B cell (primary cell): Measurements from ENCODE around the gene ZBTB34. TPM values are rescaled to one million over a fixed set of nuclear protein-coding genes. Genes with fewer than 3 reads are reported as not detected.

Experiments
- ATAC-seq: fragments of 200-7000 bp; cut with Tn5 transposase; one replicate; pipeline ENCODE4 v1.10.0; 2021; ENCODE audit warnings: low read depth, mild to moderate bottlenecking, moderate number of reproducible peaks, moderate library complexity
- CTCF ChIA-PET: fragments of 350-600 bp; sonication (Branson Sonifier 250); formaldehyde crosslinking; loops from one replicate; lab custom pipeline; 2021; ENCODE audit warnings: antibody characterized with exemption, inconsistent platforms; lab: Charles Lee
- POLR2A ChIA-PET: fragments of 350-600 bp; sonication (Branson Sonifier 250); formaldehyde crosslinking; loops from one replicate; lab custom pipeline; 2021; ENCODE audit warnings: antibody characterized with exemption; lab: Charles Lee
- DNase-seq: peaks from one replicate; pipeline ENCODE4 v3.0.0; 2013
- H2AFZ ChIP-seq: 2 replicates; pipeline ENCODE4 v1.6.1; 2012; ENCODE audit warnings: mild to moderate bottlenecking, low read depth, low read length; ENCODE audit not compliant: insufficient read depth, poor library complexity, severe bottlenecking
- H3K27ac ChIP-seq, 2 donors: 1 replicate in 1 of 2; 2 replicates in 1 of 2; pipeline ENCODE4 v1.5.1; 2012 to 2013; ENCODE audit warnings: low read length in 2 of 2, mild to moderate bottlenecking in 2 of 2, moderate library complexity in 1 of 2
- H3K27me3 ChIP-seq, 4 experiments: fragments of 200-600 bp in 1 of 4; sonication (generic) in 1 of 4; replicated peaks in 1 of 4; 1 replicate in 2 of 4; 2 replicates in 2 of 4; pipeline versions ENCODE4 v1.6.1 to v1.7.0; 2013 to 2016; ENCODE audit warnings: low read length in 3 of 4, mild to moderate bottlenecking in 2 of 4, mixed read lengths in 1 of 4, moderate library complexity in 1 of 4; ENCODE audit not compliant: insufficient read depth in 4 of 4, control insufficient read depth in 3 of 4; ENCODE audit errors: control extremely low read depth in 1 of 4
- H3K36me3 ChIP-seq, 2 experiments: replicated peaks in 1 of 2; 1 replicate in 1 of 2; 2 replicates in 1 of 2; pipeline versions ENCODE4 v1.6.1 to v1.7.1; 2013; ENCODE audit warnings: low read length in 1 of 2; ENCODE audit not compliant: insufficient read depth in 2 of 2, control insufficient read depth in 1 of 2; ENCODE audit errors: control extremely low read depth in 1 of 2, extremely low read depth in 1 of 2
- H3K4me1 ChIP-seq, 2 donors: fragments of 200-600 bp in 1 of 2; sonication (generic) in 1 of 2; 1 replicate in 1 of 2; 2 replicates in 1 of 2; pipeline versions ENCODE4 v1.5.1 to v1.6.1; 2013 to 2017; ENCODE audit warnings: low read length in 2 of 2; ENCODE audit not compliant: control insufficient read depth in 2 of 2, insufficient read depth in 2 of 2
- H3K4me2 ChIP-seq: replicated peaks from 2 replicates; pipeline ENCODE3; 2012; ENCODE audit warnings: mild to moderate bottlenecking, low read depth, low read length; ENCODE audit not compliant: poor library complexity, severe bottlenecking
- H3K4me3 ChIP-seq, 5 experiments: fragments of 200-600 bp in 1 of 5; sonication (generic) in 1 of 5; 1 replicate in 3 of 5; 2 replicates in 2 of 5; pipeline versions ENCODE4 v1.5.1 to v1.7.0; 2011 to 2016; ENCODE audit warnings: low read length in 4 of 5, mild to moderate bottlenecking in 4 of 5, low read depth in 2 of 5, control low read depth in 1 of 5, moderate library complexity in 1 of 5; ENCODE audit not compliant: insufficient read depth in 1 of 5; ENCODE audit errors: control extremely low read depth in 1 of 5, extremely low read depth in 1 of 5
- H3K79me2 ChIP-seq: fragments of 200-600 bp; sonication (generic); one replicate; pipeline ENCODE4 v1.6.0; 2016; ENCODE audit warnings: low read length; ENCODE audit not compliant: control insufficient read depth, insufficient read depth
- H3K9ac ChIP-seq: fragments of 200-600 bp; sonication (generic); 2 replicates; pipeline ENCODE4 v1.6.1; 2017; ENCODE audit warnings: mild to moderate bottlenecking, low read length, moderate library complexity
- H3K9me3 ChIP-seq, 3 donors: one replicate each; pipeline versions ENCODE4 v1.6.1 to v1.7.1; 2013; ENCODE audit warnings: low read length in 2 of 3; ENCODE audit not compliant: control insufficient read depth in 2 of 3, insufficient read depth in 1 of 3; ENCODE audit errors: control extremely low read depth in 1 of 3
- H4K20me1 ChIP-seq: 2 replicates; pipeline ENCODE4 v1.6.0; 2012; ENCODE audit warnings: mild to moderate bottlenecking, low read length; ENCODE audit not compliant: insufficient read depth, control insufficient read depth, poor library complexity, severe bottlenecking
- H3K27ac Mint-ChIP-seq: one replicate; pipeline ENCODE4 v1.8.0; 2021; ENCODE audit warnings: mixed read lengths
- H3K27me3 Mint-ChIP-seq: one replicate; pipeline ENCODE4 v1.8.0; 2021; ENCODE audit warnings: mixed read lengths
- H3K4me1 Mint-ChIP-seq: one replicate; pipeline ENCODE4 v1.8.0; 2021; ENCODE audit warnings: mixed read lengths
- H3K4me3 Mint-ChIP-seq: one replicate; pipeline ENCODE4 v1.8.0; 2021; ENCODE audit warnings: mixed read lengths
- H3K9me3 Mint-ChIP-seq: one replicate; pipeline ENCODE4 v1.8.0; 2022; ENCODE audit warnings: mixed read lengths; ENCODE audit not compliant: insufficient read depth
- CTCF ChIP-seq: fragments of 200-600 bp; IDR thresholded peaks from one replicate; pipeline ENCODE4 v1.8.0; 2022; ENCODE audit warnings: antibody characterized with exemption, mild to moderate bottlenecking
- EZH2 ChIP-seq: IDR thresholded peaks from 2 replicates; pipeline ENCODE4 v1.6.1; 2012; ENCODE audit warnings: borderline replicate concordance, low read depth, mild to moderate bottlenecking, moderate library complexity, low read length; ENCODE audit not compliant: insufficient read depth, poor library complexity, severe bottlenecking
- WGBS: methylation state at CpG from one replicate; pipeline ENCODE4 v1.1.5; 2013; ENCODE audit warnings: missing lambda C conversion rate; ENCODE audit not compliant: insufficient coverage; 5-methylcytosine and 5-hydroxymethylcytosine counted together
- intact Hi-C: fragments of 100-400 bp; cut with micrococcal nuclease; formaldehyde crosslinking; loops from one replicate; pipeline ENCODE4 v1.10.0; 2022
- polyA plus RNA-seq: library from polyadenylated mRNA; depleted of rRNA; stranded (reverse); fragments of >200 nt; gene quantifications from 2 replicates; pipeline ENCODE4 v1.2.3, GENCODE V29; 2012
- total RNA-seq, 2 donors: library from RNA; stranded (reverse); fragments of 120-200 nt in 1 of 2; gene quantifications; 1 replicate in 1 of 2; 2 replicates in 1 of 2; pipeline versions ENCODE4 v1.2.3 to v1.2.4, GENCODE V29; 2013 to 2022

Gene ZBTB34
- total and polyA plus RNA-seq, 2 donors (not counting 1 experiment from before 2014, with no cell fraction given) = 3.8 to 12.1 TPM

DNA sequence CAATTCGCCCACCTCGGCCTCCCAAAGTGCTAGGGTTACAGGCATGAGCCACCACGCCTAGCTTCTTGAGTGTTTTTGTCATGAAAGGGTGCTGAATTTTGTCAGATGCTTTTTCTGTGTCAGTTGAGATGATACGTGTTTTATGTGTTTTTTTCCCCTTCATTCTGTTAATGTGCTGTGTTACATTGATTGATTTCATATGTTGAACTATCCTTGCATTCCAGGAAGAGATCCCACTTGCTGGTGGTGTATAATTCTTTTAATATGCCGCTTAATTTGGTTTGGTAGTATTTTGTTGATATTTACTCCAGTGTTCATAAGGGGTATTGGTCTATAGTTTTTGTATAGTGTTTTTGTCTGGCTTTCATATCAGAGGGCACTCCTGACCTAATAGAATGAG is 42.0 kb upstream of the ZBTB34 start:
- Histone ChIP-seq H3K27me3 (no peaks in the 10 kb centered on the region), H3K36me3 (peaks cover 12 to 48% of the 10 kb centered on the region in 2 experiments), H3K9me3 (peaks cover 9 to 34% (median 31%) of the 10 kb centered on the region in 3 donors), H3K4me3 (no peak overlapping the region), H3K9ac (no peak overlapping the region), H2AFZ (no peak overlapping the region), H3K79me2 (peaks cover 71% of the 10 kb centered on the region), H3K4me1 (peaks cover 0 to 5% of the 10 kb centered on the region in 2 donors), H3K4me2 (no peak overlapping the region), H3K27ac (no peak overlapping the region), H4K20me1 (peaks cover 11% of the 10 kb centered on the region)
- ChIA-PET CTCF (no interaction called here), POLR2A (no interaction called here)
- ATAC-seq = no peak
- no peak for TF ChIP-seq CTCF
- TF ChIP-seq EZH2 = no peak
- intact Hi-C loops = no loop called here
- no peak overlapping the region for H3K27ac Mint-ChIP-seq
- H3K4me3 Mint-ChIP-seq = no peak overlapping the region
- H3K9me3 Mint-ChIP-seq = peaks cover 26% of the 10 kb centered on the region
- 100% methylated on average over 4 of the region's 5 CpGs for WGBS
- peaks cover 12% of the 10 kb centered on the region for H3K4me1 Mint-ChIP-seq
- no peaks in the 10 kb centered on the region for H3K27me3 Mint-ChIP-seq
- DNase-seq = no peak

DNA sequence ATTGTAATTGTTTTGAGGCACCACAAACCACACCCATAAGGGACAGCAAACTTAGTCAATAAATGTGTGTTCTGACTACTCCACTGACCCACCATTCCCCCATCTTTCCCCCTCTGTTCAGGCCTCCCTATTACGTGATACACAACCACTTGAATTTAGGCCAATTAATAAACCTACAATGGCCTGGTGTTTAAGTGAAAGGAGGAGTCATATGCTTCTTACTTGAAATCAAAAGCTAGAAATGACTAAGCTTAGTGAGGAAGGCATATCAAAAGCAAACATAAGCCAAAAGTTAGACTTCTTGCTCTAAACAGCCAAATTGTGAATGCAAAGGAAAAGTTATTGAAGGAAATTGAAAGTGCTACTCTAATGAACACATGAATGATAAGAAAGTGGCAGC is 41.0 kb upstream of the ZBTB34 start:
- no peak overlapping the region for H3K4me3 Mint-ChIP-seq

More for the DNA sequence above, 41.0 kb upstream of the ZBTB34 start:
- Mint-ChIP-seq H3K27ac (no peak overlapping the region), H3K27me3 (no peaks in the 10 kb centered on the region), H3K4me1 (peaks cover 12% of the 10 kb centered on the region), H3K9me3 (peaks cover 26% of the 10 kb centered on the region)
- H3K36me3 ChIP-seq = peaks cover 12 to 42% of the 10 kb centered on the region in 2 experiments
- CTCF ChIA-PET = interaction anchor here (0.7 kb wide), 1 partner anchor 915 kb away, joined by 3 read pairs; the partner anchor contains the start of gene TOR2A
- no peaks in the 10 kb centered on the region for H3K27me3 ChIP-seq
- H3K9ac ChIP-seq = no peak overlapping the region
- WGBS = no CpG with 5 or more reads among the region's 1 CpG
- peaks cover 0 to 5% of the 10 kb centered on the region in 2 donors for H3K4me1 ChIP-seq
- DNase-seq (no peak), ATAC-seq (no peak)
- intact Hi-C loops = no loop called here
- H2AFZ ChIP-seq = no peak overlapping the region
- H3K9me3 ChIP-seq = peaks cover 9 to 31% (median 31%) of the 10 kb centered on the region in 3 donors
- POLR2A ChIA-PET = interaction anchor here (0.6 kb wide), 1 partner anchor 8 kb away, joined by 6 read pairs; no protein-coding TSS in a partner anchor
- H3K4me3 ChIP-seq = no peak overlapping the region
- no peak overlapping the region for H3K4me2 ChIP-seq
- no peak overlapping the region for H3K27ac ChIP-seq
- H3K79me2 ChIP-seq = peaks cover 65% of the 10 kb centered on the region
- peaks cover 11% of the 10 kb centered on the region for H4K20me1 ChIP-seq
- no peak for TF ChIP-seq CTCF
- TF ChIP-seq EZH2 = no peak
